ENCODE data around the gene RTTN.

RTTN gene

GRCh38 chr18:69957747-69958146, 247.7 kb downstream of the RTTN start:
- TF ChIP-seq POLR2AphosphoS5 (IDR thresholded peaks at IDR 0.05; ENCODE audit: low read depth, low read length): no peak
- no peak for TF ChIP-seq TAF1 (IDR thresholded peaks at IDR 0.05; ENCODE audit: borderline replicate concordance, insufficient read depth, low read length)
- no peak for TF ChIP-seq FOXP2 (optimal IDR thresholded peaks at IDR 0.05; ENCODE audit: borderline replicate concordance, extremely low read depth, extremely low read length, insufficient read depth)
- no peak for TF ChIP-seq SIN3A (IDR thresholded peaks at IDR 0.05; ENCODE audit: borderline replicate concordance, insufficient read depth, low read length)
- TF ChIP-seq REST (IDR thresholded peaks at IDR 0.05; ENCODE audit: insufficient read depth in 1 of 2, low read depth in 2 of 2, low read length in 2 of 2): no peak

GRCh38 chr18:69956665-69957620, 248.5 kb downstream of the RTTN start:
- TF ChIP-seq TAF1 (IDR thresholded peaks at IDR 0.05; ENCODE audit: borderline replicate concordance, insufficient read depth, low read length) (no peak), FOXP2 (optimal IDR thresholded peaks at IDR 0.05; ENCODE audit: borderline replicate concordance, extremely low read depth, extremely low read length, insufficient read depth) (no peak), REST (IDR thresholded peaks at IDR 0.05; ENCODE audit: insufficient read depth in 1 of 2, low read depth in 2 of 2, low read length in 2 of 2) (no peak), SIN3A (IDR thresholded peaks at IDR 0.05; ENCODE audit: borderline replicate concordance, insufficient read depth, low read length) (no peak), POLR2AphosphoS5 (IDR thresholded peaks at IDR 0.05; ENCODE audit: low read depth, low read length) (no peak)

- TF ChIP-seq POLR2AphosphoS5 (IDR thresholded peaks at IDR 0.05; ENCODE audit: low read depth, low read length) (no peak), TAF1 (IDR thresholded peaks at IDR 0.05; ENCODE audit: borderline replicate concordance, insufficient read depth, low read length) (no peak), FOXP2 (optimal IDR thresholded peaks at IDR 0.05; ENCODE audit: borderline replicate concordance, extremely low read depth, extremely low read length, insufficient read depth) (no peak), REST (IDR thresholded peaks at IDR 0.05; ENCODE audit: insufficient read depth in 1 of 2, low read depth in 2 of 2, low read length in 2 of 2) (no peak), SIN3A (IDR thresholded peaks at IDR 0.05; ENCODE audit: borderline replicate concordance, insufficient read depth, low read length) (no peak)
These were observed 249.4 kb downstream of the RTTN start for GRCh38 chr18:69956057-69956456.

GRCh38 chr18:69954719-69955480, 250.6 kb downstream of the RTTN start:
- TF ChIP-seq FOXP2 (optimal IDR thresholded peaks at IDR 0.05; ENCODE audit: borderline replicate concordance, extremely low read depth, extremely low read length, insufficient read depth) (no peak), SIN3A (IDR thresholded peaks at IDR 0.05; ENCODE audit: borderline replicate concordance, insufficient read depth, low read length) (no peak), REST (IDR thresholded peaks at IDR 0.05; ENCODE audit: insufficient read depth in 1 of 2, low read depth in 2 of 2, low read length in 2 of 2) (no peak), TAF1 (IDR thresholded peaks at IDR 0.05; ENCODE audit: borderline replicate concordance, insufficient read depth, low read length) (no peak), POLR2AphosphoS5 (IDR thresholded peaks at IDR 0.05; ENCODE audit: low read depth, low read length) (no peak)

All from PFSK-1 (cell line).